Nephron progenitor cell (in vitro differentiated cells): ENCODE results near the gene KIDINS220.

ENCODE experiments used
- DNase-seq: peaks from one replicate; pipeline ENCODE4 v3.0.0; 2021
- H3K27ac Mint-ChIP-seq: 2 replicates; pipeline ENCODE4 v1.8.0; 2021; ENCODE audit warnings: mild to moderate bottlenecking, moderate library complexity, mixed read lengths
- H3K27me3 Mint-ChIP-seq: 2 replicates; pipeline ENCODE4 v1.8.0; 2021; ENCODE audit warnings: mild to moderate bottlenecking, low read depth, mixed read lengths; ENCODE audit not compliant: poor library complexity
- H3K36me3 Mint-ChIP-seq: 2 replicates; pipeline ENCODE4 v1.8.0; 2021; ENCODE audit warnings: low read depth, mixed read lengths
- H3K4me1 Mint-ChIP-seq: 2 replicates; pipeline ENCODE4 v1.8.0; 2021; ENCODE audit warnings: mixed read lengths
- H3K4me3 Mint-ChIP-seq: 2 replicates; pipeline ENCODE4 v1.8.0; 2021; ENCODE audit warnings: mild to moderate bottlenecking, moderate library complexity, mixed read lengths
- H3K9me3 Mint-ChIP-seq: 2 replicates; pipeline ENCODE4 v1.8.0; 2021; ENCODE audit warnings: mild to moderate bottlenecking, moderate library complexity, mixed read lengths
- TF ChIP-seq, protein P1 (sequence below): fragments of 200-600 bp; sonication (generic); IDR thresholded peaks from 2 replicates; pipeline ENCODE4 v1.5.0; 2021; ENCODE audit warnings: antibody characterized with exemption

Gene KIDINS220

GRCh38 chr2:8840475-8841091, 3.2 kb upstream of the KIDINS220 start:
- Mint-ChIP-seq H3K36me3 (peaks cover 9% of the 10 kb centered on the region), H3K27ac (peak overlapping the region; percentile 25), H3K4me1 (peaks cover 41% of the 10 kb centered on the region), H3K9me3 (peaks cover 24% of the 10 kb centered on the region), H3K27me3 (peaks cover 22% of the 10 kb centered on the region), H3K4me3 (peak overlapping the region; percentile 9)
- no peak for DNase-seq
- TF ChIP-seq, protein P1, sequence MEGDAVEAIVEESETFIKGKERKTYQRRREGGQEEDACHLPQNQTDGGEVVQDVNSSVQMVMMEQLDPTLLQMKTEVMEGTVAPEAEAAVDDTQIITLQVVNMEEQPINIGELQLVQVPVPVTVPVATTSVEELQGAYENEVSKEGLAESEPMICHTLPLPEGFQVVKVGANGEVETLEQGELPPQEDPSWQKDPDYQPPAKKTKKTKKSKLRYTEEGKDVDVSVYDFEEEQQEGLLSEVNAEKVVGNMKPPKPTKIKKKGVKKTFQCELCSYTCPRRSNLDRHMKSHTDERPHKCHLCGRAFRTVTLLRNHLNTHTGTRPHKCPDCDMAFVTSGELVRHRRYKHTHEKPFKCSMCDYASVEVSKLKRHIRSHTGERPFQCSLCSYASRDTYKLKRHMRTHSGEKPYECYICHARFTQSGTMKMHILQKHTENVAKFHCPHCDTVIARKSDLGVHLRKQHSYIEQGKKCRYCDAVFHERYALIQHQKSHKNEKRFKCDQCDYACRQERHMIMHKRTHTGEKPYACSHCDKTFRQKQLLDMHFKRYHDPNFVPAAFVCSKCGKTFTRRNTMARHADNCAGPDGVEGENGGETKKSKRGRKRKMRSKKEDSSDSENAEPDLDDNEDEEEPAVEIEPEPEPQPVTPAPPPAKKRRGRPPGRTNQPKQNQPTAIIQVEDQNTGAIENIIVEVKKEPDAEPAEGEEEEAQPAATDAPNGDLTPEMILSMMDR, result no peak

DNA sequence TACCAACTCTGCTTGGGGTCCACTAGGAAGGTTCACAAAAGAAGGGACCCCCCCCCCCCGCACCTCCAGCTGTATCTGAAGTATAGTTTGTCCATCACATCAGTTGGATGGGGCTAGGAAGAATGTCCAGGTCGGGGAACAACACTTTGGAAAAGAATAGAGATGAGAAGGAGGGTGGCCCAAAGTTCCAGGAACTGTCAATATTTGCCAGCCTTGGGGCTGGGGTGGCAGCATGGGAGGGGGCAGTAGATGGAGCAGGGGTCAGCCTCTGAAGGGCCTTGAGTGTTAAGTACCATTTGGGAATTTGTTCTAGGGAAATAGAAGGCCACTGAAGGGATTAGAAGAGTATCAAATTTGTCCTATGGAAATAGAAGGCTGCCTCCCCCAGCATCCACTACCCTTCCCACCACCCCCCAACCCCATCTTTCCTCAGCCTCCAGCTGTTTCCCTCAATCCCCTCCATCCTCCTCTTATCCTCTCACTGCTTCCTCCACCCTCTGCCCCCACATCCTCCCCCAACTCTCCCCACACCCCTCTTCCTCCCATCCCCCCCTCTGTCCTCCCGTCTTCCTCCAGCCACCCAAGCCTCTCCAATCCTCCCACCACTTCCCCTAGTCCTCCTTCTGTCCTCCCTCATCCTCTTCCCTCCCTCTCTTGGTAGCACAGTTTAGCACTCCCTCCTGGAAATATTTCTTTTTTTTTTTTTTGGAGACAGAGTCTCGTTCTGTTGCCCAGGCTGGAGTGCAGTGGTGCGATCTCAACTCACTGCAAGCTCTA, 2.0 kb upstream of the KIDINS220 start:
- Mint-ChIP-seq H3K4me1 (peaks cover 45% of the 10 kb centered on the region), H3K27me3 (peaks cover 15% of the 10 kb centered on the region), H3K27ac (no peak overlapping the region), H3K4me3 (no peak overlapping the region), H3K9me3 (peaks cover 24% of the 10 kb centered on the region), H3K36me3 (peaks cover 9% of the 10 kb centered on the region)
- TF ChIP-seq, protein P1, result no peak
- no peak for DNase-seq

GRCh38 chr2:8837795-8838140, 355 bp upstream of the KIDINS220 start:
- TF ChIP-seq, protein P1, result no peak
- peaks cover 24% of the 10 kb centered on the region for H3K9me3 Mint-ChIP-seq
- peak overlapping the region; percentile 100 for H3K4me3 Mint-ChIP-seq
- no peak for DNase-seq
- no peak overlapping the region for H3K27ac Mint-ChIP-seq
- peaks cover 9% of the 10 kb centered on the region for H3K36me3 Mint-ChIP-seq
- peaks cover 43% of the 10 kb centered on the region for H3K4me1 Mint-ChIP-seq
- peaks cover 9% of the 10 kb centered on the region for H3K27me3 Mint-ChIP-seq

DNA sequence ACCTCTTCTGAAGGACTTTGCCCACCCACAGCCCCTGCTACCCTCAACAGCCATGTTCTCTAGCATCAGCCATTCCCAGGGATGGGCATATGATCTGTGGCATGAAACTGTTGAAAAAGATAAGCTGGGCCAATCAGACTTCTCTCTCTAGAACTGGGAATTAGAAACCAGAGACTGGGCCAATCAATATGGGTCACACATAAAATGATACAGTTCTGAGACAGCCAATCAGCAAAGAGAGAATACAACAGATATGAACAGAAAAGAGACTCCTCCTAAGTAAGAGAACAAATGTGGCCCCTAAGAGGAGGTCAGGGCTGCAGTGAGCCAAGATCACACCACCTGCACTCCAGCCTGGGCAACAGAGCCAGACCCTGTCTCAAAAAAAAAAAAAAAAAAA, 2.1 kb downstream of the KIDINS220 start:
- peak overlapping the region; percentile 100 for H3K4me3 Mint-ChIP-seq
- H3K27ac Mint-ChIP-seq, result no peak overlapping the region
- peaks cover 6% of the 10 kb centered on the region for H3K27me3 Mint-ChIP-seq
- H3K9me3 Mint-ChIP-seq, result peaks cover 18% of the 10 kb centered on the region
- TF ChIP-seq, protein P1, result no peak
- peaks cover 9% of the 10 kb centered on the region for H3K36me3 Mint-ChIP-seq
- H3K4me1 Mint-ChIP-seq, result peaks cover 46% of the 10 kb centered on the region
- DNase-seq, result no peak

- H3K27me3 Mint-ChIP-seq, result peaks cover 3% of the 10 kb centered on the region
- no peak overlapping the region for H3K4me3 Mint-ChIP-seq
- H3K9me3 Mint-ChIP-seq, result peaks cover 11% of the 10 kb centered on the region
- DNase-seq, result no peak
- peaks cover 6% of the 10 kb centered on the region for H3K36me3 Mint-ChIP-seq
- peaks cover 51% of the 10 kb centered on the region for H3K4me1 Mint-ChIP-seq
- TF ChIP-seq, protein P1, result no peak
- H3K27ac Mint-ChIP-seq, result no peak overlapping the region
Observed at GRCh38 chr2:8833853-8834252, 3.6 kb downstream of the KIDINS220 start.
